Psoas muscle (tissue), 8 donors: ENCODE results near the gene STAT1. TPM values are rescaled to one million over a fixed set of nuclear protein-coding genes. Genes with fewer than 3 reads are reported as not detected.

ENCODE experiments used
- ATAC-seq, 4 donors: fragments of 200-7000 bp; cut with Tn5 transposase; one replicate each; pipeline ENCODE4 v1.9.1; 2020; ENCODE audit warnings: moderate library complexity in 3 of 4, mild to moderate bottlenecking in 2 of 4
- DNase-seq, 2 donors: peaks; one replicate each; pipeline ENCODE4 v3.0.0-alpha.2; 2020
- H3K27ac ChIP-seq: fragments of 200-600 bp; one replicate; pipeline ENCODE4 v1.8.0; 2022
- H3K27me3 ChIP-seq, 3 donors: fragments of 200-600 bp in 1 of 3; one replicate each; pipeline versions ENCODE4 v1.6.1 to v1.8.0; 2013 to 2022; ENCODE audit warnings: low read length in 2 of 3, mild to moderate bottlenecking in 2 of 3, moderate library complexity in 1 of 3; ENCODE audit not compliant: insufficient read depth in 3 of 3
- H3K36me3 ChIP-seq, 2 donors: fragments of 200-600 bp in 1 of 2; one replicate each; pipeline versions ENCODE4 v1.6.1 to v1.8.0; 2013 to 2022; ENCODE audit warnings: low read depth in 1 of 2, mild to moderate bottlenecking in 1 of 2, moderate library complexity in 1 of 2; ENCODE audit not compliant: insufficient read depth in 1 of 2
- H3K4me1 ChIP-seq: fragments of 200-600 bp; one replicate; pipeline ENCODE4 v1.8.0; 2022
- H3K4me3 ChIP-seq: fragments of 200-600 bp; one replicate; pipeline ENCODE4 v1.8.0; 2022; ENCODE audit warnings: mild to moderate bottlenecking
- H3K9me3 ChIP-seq: fragments of 200-600 bp; one replicate; pipeline ENCODE4 v1.8.0; 2022
- CTCF ChIP-seq: fragments of 200-600 bp; IDR thresholded peaks from one replicate; pipeline ENCODE4 v1.8.0; 2022; ENCODE audit warnings: antibody characterized with exemption
- WGBS, 3 donors: extraction: QIAGEN DNeasy Blood & Tissue Kit; methylation state at CpG; one replicate each; pipeline versions ENCODE4 v1.1.6 to v1.1.7; 2013; 5-methylcytosine and 5-hydroxymethylcytosine counted together
- intact Hi-C, 2 donors: fragments of 100-400 bp; cut with DNase I; formaldehyde crosslinking; loops; one replicate each; pipeline versions ENCODE4 v1.11.0 to v1.14.2; 2022
- polyA plus RNA-seq, 3 donors: library from polyadenylated mRNA; stranded (reverse); fragments of 200-250 nt; gene quantifications; one replicate each; pipeline ENCODE4 v1.2.3, GENCODE V29; 2013
- total RNA-seq, 4 donors: library from RNA; stranded (reverse); fragmentation: NEBNext Ultra II Directional in 2 of 4; extraction: Animal tissue kit (Norgen Biotek cat#: 25700) in 2 of 4; gene quantifications; one replicate each; pipeline versions ENCODE4 v1.2.1 to v1.2.4, GENCODE V29; 2021 to 2023
- donor health status: healthy with polysubstance abuse.
- donor health status: DM: no; HTN: no; CAD: no; lungs with moderate emphysema.
- donor health status: Bipolar disorder and iron deficiency.
- donor health status: healthy.
- donor health status: DM: yes; HTN: yes; CAD: no.
- donor health status: DM: no; HTN: no; CAD: no.
- donor health status: DM: no; HTN: no; CAD: no.
- donor health status: DM: yes; HTN: yes; CAD: no.

The STAT1 gene
- total and polyA plus RNA-seq, 7 donors: 14.2 to 49.0 (median 33.2) TPM

- H3K4me3 ChIP-seq: no peak overlapping the region
- 56 to 71% (median 67%) methylated on average over 1 of the region's 1 CpG for WGBS, 3 donors
These were observed 11.2 kb upstream of the STAT1 start for GRCh38 chr2:191025135-191025534.

GRCh38 chr2:191023235-191023679 is 9.3 kb upstream of the STAT1 start:
- no peaks in the 10 kb centered on the region for H3K27me3 ChIP-seq
- H3K36me3 ChIP-seq: no peaks in the 10 kb centered on the region
- H3K4me3 ChIP-seq: no peak overlapping the region
- no peak for TF ChIP-seq CTCF
- WGBS, 3 donors: 88 to 90% (median 89%) methylated on average over 7 of the region's 7 CpGs
- no peaks in the 10 kb centered on the region for H3K9me3 ChIP-seq
- intact Hi-C loops: loop anchor here in 1 of 2 donors (10.0 kb wide), 1 partner anchor 238 kb away; no protein-coding TSS in a partner anchor
- ATAC-seq: no peak
- no peak for DNase-seq
- no peak overlapping the region for H3K27ac ChIP-seq
- H3K4me1 ChIP-seq: peaks cover 5% of the 10 kb centered on the region

More at GRCh38 chr2:191025135-191025534, 11.2 kb upstream of the STAT1 start:
- H3K36me3 ChIP-seq: no peaks in the 10 kb centered on the region
- ATAC-seq (no peak), DNase-seq (no peak)
- intact Hi-C loops: loop anchor here in 1 of 2 donors (10.0 kb wide), 1 partner anchor 240 kb away; no protein-coding TSS in a partner anchor
- H3K27ac ChIP-seq: no peak overlapping the region
- no peaks in the 10 kb centered on the region for H3K9me3 ChIP-seq
- no peaks in the 10 kb centered on the region for H3K27me3 ChIP-seq
- no peaks in the 10 kb centered on the region for H3K4me1 ChIP-seq
- TF ChIP-seq CTCF: no peak

- no peaks in the 10 kb centered on the region for H3K9me3 ChIP-seq
- ATAC-seq (peak; percentile 29 to 67 (median 52)), DNase-seq (peak; percentile 33 to 58)
- WGBS, 3 donors: 28 to 36% (median 31%) methylated on average over 14 of the region's 14 CpGs
- H3K27ac ChIP-seq: peak overlapping the region; percentile 90
- intact Hi-C loops: loop anchor here in 1 of 2 donors (10.0 kb wide), 1 partner anchor 236 kb away; no protein-coding TSS in a partner anchor
- peak overlapping the region; percentile 72 for H3K4me3 ChIP-seq
- no peak for TF ChIP-seq CTCF
- no peaks in the 10 kb centered on the region for H3K27me3 ChIP-seq
- peaks cover 5% of the 10 kb centered on the region for H3K4me1 ChIP-seq
- no peaks in the 10 kb centered on the region for H3K36me3 ChIP-seq
These were observed 6.9 kb upstream of the STAT1 start for GRCh38 chr2:191020742-191021381.

- DNase-seq (peak; percentile 92 to 96), ATAC-seq (peak; percentile 98 to 100 (median 99))
- no peaks in the 10 kb centered on the region for H3K27me3 ChIP-seq
- peaks cover 5% of the 10 kb centered on the region for H3K4me1 ChIP-seq
- intact Hi-C loops: loop anchor here in 1 of 2 donors (10.0 kb wide), 1 partner anchor 235 kb away; no protein-coding TSS in a partner anchor
- 0 to 1% (median 0%) methylated on average over 53 to 59 of the region's 59 CpGs for WGBS, 3 donors
- H3K36me3 ChIP-seq: no peaks in the 10 kb centered on the region
- H3K27ac ChIP-seq: peak overlapping the region; percentile 90
- peak overlapping the region; percentile 72 for H3K4me3 ChIP-seq
- TF ChIP-seq CTCF: peak; percentile 18
- no peaks in the 10 kb centered on the region for H3K9me3 ChIP-seq
These were observed 6.3 kb upstream of the STAT1 start for GRCh38 chr2:191020221-191020741.
